ENCODE data around the gene PCGF3.
"Not testable (repeated sequence)": the region's sequence is repeated elsewhere in the genome, so short reads cannot be mapped to it uniquely, and the experiment has no call there.

Gene PCGF3

GRCh38 chr4:806979-807378 lies 101.3 kb downstream of the PCGF3 start:
- FAIRE-seq = not testable (repeated sequence)

- no peak for FAIRE-seq
These were observed 102.2 kb downstream of the PCGF3 start for GRCh38 chr4:807792-808191.

- FAIRE-seq = no peak
These were observed 103.4 kb downstream of the PCGF3 start for GRCh38 chr4:808860-809570.

GRCh38 chr4:813900-814299 lies 108.3 kb downstream of the PCGF3 start:
- no peak for FAIRE-seq

- FAIRE-seq = no peak
These were observed 108.7 kb downstream of the PCGF3 start for GRCh38 chr4:814312-814850.

- no peak for FAIRE-seq
These were observed 110.0 kb downstream of the PCGF3 start for GRCh38 chr4:815464-816146.

- FAIRE-seq = no peak
These were observed 112.7 kb downstream of the PCGF3 start for GRCh38 chr4:818106-818921.

GRCh38 chr4:819401-820229 lies 114.0 kb downstream of the PCGF3 start:
- no peak for FAIRE-seq
